GM18505 (cell line): Measurements from ENCODE around the gene RBM26.

Experiments used
- ATAC-seq: cut with Tn5 transposase; IDR thresholded peaks from one replicate; pipeline ENCODE4 v1.9.1; 2021; ENCODE audit not compliant: unreplicated experiment
- POLR2A ChIP-seq: IDR thresholded peaks from 4 replicates; pipeline ENCODE4 v1.6.1; 2011; ENCODE audit warnings: borderline replicate concordance; ENCODE audit not compliant: insufficient read depth, insufficient read length; ENCODE audit errors: extremely low read depth

RBM26 gene

GRCh38 chr13:79409828-79410227 is 3.8 kb upstream of the RBM26 start:
- no peak for ATAC-seq
- TF ChIP-seq POLR2A = no peak

- ATAC-seq = no peak
- TF ChIP-seq POLR2A = no peak
Measured at GRCh38 chr13:79407349-79407979, 1.4 kb upstream of the RBM26 start.

GRCh38 chr13:79406597-79406908 is 498 bp upstream of the RBM26 start:
- no peak for TF ChIP-seq POLR2A
- peak; percentile 16 for ATAC-seq

GRCh38 chr13:79405501-79405830 is 589 bp downstream of the RBM26 start:
- peak; percentile 43 for ATAC-seq
- TF ChIP-seq POLR2A = no peak

- TF ChIP-seq POLR2A = peak; percentile 36
- ATAC-seq = no peak
Measured at GRCh38 chr13:79404985-79405384, 1.1 kb downstream of the RBM26 start.

- no peak for TF ChIP-seq POLR2A
- no peak for ATAC-seq
Measured at GRCh38 chr13:79404361-79404760, 1.7 kb downstream of the RBM26 start.

- ATAC-seq = no peak
- TF ChIP-seq POLR2A = no peak
Measured at GRCh38 chr13:79403113-79403512, 2.9 kb downstream of the RBM26 start.

- ATAC-seq = no peak
- TF ChIP-seq POLR2A = no peak
Measured at GRCh38 chr13:79402679-79403078, 3.4 kb downstream of the RBM26 start.

- no peak for TF ChIP-seq POLR2A
- no peak for ATAC-seq
Measured at GRCh38 chr13:79402074-79402635, 3.9 kb downstream of the RBM26 start.

GRCh38 chr13:79401259-79402070 is 4.6 kb downstream of the RBM26 start:
- peak; percentile 42 for ATAC-seq
- no peak for TF ChIP-seq POLR2A

GRCh38 chr13:79398915-79399314 is 7.1 kb downstream of the RBM26 start:
- no peak for TF ChIP-seq POLR2A
- no peak for ATAC-seq

GRCh38 chr13:79398127-79398526 is 7.9 kb downstream of the RBM26 start:
- ATAC-seq = no peak
- TF ChIP-seq POLR2A = no peak

GRCh38 chr13:79395881-79396280 is 10.2 kb downstream of the RBM26 start:
- no peak for TF ChIP-seq POLR2A
- no peak for ATAC-seq

- TF ChIP-seq POLR2A = no peak
- ATAC-seq = peak; percentile 78
Measured at GRCh38 chr13:79393564-79394249, 12.3 kb downstream of the RBM26 start.

- ATAC-seq = peak; percentile 50
- TF ChIP-seq POLR2A = no peak
Measured at GRCh38 chr13:79392882-79393563, 13.0 kb downstream of the RBM26 start.
